Activated CD4-positive, alpha-beta T cell treated with anti-CD3 and anti-CD28 coated beads, Interleukin-2, Interleukin-4, amounts not matched to agents 100 ng/mL and 50 ng/mL, durations not matched to agents 16 hours and 8 hours (primary cell): ENCODE results near the gene ZNF195.
"Not testable (repeated sequence)": the region's sequence is repeated elsewhere in the genome, so short reads cannot be mapped to it uniquely, and the experiment has no call there.

Source experiments
- DNase-seq: peaks from one replicate; pipeline ENCODE4 v3.0.0-alpha.2; 2020; ENCODE audit warnings: low spot score

Gene ZNF195

DNA sequence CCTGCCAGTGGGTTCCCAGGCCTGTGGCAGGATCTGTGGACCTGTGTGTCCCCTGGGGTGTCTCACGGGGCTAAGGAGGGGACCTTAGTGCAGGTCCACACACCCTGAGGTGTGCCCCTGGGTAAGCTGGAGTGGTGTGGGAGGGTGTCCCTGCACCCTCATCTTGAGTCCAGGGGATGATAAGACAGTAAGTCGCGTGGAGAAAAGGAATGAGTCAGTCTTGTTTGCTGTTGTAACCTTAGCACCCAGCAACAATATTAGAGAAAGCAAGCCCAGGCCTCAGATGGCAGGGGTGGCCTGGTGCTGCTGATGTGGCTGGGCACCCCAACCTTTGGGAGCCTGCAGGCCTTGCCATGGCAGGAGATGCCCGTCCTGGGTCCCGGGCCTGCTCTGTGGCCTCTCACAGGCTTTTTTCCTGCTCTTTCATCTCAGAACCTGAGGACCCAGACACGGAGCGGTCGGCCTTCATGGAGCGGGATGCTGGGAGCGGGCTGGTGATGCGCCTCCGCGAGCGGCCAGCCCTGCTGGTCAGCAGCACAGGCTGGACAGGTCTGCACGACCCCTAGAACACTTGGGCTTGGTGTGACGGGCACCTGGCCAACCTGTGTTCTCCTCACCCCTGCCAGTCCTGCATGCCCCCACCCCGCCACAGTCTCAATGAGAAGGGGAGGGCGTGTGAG, 23.4 kb upstream of the ZNF195 start:
- not testable (repeated sequence) for DNase-seq

DNA sequence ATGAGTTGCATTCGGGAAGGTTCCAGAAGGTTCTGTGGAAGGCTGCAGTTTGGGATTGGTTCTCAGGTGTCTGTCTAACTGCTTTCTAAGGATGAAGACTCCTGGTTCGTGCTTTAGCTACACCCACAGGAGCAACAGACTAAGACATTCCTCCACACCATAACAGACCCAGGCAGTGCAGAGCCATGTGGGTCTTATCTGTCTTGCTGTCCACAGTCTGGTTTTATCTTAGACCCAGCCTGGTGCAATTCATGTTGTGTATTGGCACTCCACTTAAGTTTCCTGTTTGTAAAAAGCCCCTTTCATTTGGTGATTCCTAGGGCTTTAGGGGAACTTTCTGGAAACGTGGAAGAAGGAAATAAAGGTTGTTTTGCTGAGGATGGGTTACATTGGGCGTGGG, 22.1 kb upstream of the ZNF195 start:
- not testable (repeated sequence) for DNase-seq

DNA sequence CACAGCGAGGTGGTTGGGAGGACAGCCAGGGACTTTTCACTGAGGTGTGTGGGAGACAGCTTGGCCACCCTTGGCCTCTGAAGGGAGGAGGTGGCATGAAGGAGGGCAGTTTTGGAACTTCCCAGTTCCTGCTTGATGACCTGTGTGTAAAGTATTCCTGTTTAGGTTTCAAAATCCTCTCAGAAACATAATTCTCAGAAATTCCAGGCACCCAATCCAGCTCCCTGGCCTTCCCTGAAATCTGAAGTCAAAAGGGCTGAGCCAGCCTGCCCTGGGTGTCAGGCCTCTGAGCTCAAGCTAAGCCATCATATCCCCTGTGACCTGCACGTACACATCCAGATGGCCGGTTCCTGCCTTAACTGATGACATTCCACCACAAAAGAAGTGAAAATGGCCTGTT, 19.6 kb upstream of the ZNF195 start:
- not testable (repeated sequence) for DNase-seq

- not testable (repeated sequence) for DNase-seq
Observed at GRCh38 chr11:3398106-3398505, 19.2 kb upstream of the ZNF195 start.

DNA sequence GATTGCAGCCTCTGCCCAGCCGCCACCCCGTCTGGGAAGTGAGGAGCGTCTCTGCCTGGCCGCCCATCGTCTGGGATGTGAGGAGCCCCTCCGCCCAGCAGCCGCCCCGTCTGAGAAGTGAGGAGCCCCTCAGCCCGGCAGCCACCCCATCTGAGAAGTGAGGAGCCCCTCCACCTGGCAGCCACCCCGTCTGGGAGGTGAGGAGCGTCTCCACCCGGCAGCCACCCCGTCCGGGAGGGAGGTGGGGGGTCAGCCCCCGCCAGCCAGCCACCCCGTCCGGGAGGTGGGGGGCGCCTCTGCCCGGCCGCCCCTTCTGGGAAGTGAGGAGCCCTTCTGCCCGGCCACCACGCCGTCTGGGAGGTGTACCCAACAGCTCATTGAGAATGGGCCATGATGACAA, 18.3 kb upstream of the ZNF195 start:
- DNase-seq: not testable (repeated sequence)

GRCh38 chr11:3395468-3395867, 16.5 kb upstream of the ZNF195 start:
- not testable (repeated sequence) for DNase-seq

DNA sequence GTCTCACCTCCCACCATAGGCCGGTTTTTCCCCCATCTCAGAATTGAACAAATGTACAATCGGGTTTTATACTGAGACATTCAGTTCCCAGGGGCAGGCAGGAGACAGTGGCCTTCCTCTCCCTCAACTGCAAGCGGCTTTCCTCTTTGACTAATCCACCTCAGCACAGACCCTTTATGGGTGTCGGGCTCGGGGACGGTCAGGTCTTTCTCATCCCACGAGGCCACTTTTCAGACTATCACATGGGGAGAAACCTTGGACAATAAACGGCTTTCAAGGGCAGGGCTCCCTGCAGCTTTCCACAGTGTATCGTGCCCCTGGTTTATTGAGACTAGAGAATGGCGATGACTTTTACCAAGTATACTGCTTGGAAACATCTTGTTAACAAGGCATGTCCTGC, 16.0 kb upstream of the ZNF195 start:
- DNase-seq: not testable (repeated sequence)

- not testable (repeated sequence) for DNase-seq
Observed at GRCh38 chr11:3393450-3393849, 14.5 kb upstream of the ZNF195 start.

DNA sequence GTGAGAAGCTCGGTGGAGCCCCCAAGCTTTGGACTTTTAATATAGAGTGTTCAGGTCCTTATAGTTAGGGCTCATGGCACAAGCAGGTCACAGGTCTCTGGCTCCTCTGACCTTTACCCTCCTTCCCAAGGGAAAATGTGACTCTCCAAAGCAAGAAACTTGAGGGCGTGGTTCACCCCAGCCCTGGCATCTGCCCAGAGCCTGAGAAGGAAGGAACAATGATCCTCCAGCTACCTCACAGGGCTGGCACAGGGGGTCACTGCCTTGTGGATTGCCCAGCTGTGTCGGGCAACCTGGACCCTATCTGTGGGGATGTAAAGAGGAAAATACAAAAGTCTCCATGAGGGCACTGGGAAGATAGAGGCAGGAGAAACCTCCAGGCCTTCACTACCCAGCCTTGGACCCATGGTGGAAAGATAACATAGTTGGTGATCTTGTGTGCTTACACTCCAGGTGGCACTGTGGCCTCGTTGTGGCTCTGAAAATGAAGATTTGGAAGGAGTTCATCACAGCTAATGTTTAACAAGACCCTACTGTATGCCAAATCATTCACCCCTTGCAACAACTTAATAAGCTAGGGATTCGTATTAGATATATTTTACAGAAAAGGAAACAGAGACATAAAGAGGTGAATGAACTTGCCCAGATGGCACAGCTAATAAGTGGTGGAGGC, 3.8 kb upstream of the ZNF195 start:
- no peak for DNase-seq

- DNase-seq: no peak
Observed at GRCh38 chr11:3381794-3382193, 2.8 kb upstream of the ZNF195 start.

- no peak for DNase-seq
Observed at GRCh38 chr11:3380706-3381545, 2.0 kb upstream of the ZNF195 start.

DNA sequence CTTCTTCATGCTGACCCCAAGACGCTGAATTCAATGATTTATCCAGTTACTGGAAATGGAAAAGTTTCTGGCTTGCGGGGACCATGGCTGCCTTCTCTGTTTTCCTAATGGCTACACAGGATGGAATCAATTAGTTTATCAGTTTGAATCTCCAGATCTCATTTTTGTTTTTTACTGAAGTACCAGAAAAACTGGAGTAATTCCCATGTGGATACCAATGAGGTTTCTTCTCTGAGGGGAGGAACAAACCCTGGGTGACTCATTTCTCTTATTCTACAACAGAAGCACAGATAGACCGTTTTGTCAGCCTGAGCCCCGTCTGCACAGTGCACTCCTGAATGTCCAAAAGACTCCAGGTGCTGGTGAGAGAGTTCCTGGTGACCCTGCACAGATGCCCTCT, 3.4 kb downstream of the ZNF195 start:
- DNase-seq: no peak

DNA sequence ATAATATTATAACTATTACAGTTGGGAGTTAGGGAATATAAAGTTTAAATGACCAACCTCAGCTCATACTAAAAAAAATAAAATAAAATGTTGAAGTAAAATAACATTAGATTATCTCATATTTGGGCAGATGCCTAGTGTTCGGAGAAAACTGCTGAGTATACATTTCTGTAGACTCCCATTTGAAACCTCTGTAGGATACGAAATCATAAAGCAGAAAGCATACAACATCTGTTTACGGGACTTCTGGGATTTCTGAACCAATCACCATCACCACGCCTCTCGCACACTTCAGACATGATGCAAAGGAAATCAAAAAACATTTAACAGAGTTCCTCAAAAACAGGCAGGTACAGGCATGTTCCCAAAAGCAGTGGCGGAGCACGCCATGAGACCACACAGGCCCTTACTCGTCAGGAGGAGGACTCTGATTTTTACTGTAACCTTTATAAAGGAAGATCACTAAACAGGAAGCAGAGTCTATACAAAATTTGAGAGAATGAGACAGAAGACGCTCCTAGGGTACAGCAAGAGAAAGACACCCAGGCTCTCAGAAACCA, 8.6 kb downstream of the ZNF195 start:
- DNase-seq: no peak

GRCh38 chr11:3369366-3369765, 9.6 kb downstream of the ZNF195 start:
- no peak for DNase-seq

DNA sequence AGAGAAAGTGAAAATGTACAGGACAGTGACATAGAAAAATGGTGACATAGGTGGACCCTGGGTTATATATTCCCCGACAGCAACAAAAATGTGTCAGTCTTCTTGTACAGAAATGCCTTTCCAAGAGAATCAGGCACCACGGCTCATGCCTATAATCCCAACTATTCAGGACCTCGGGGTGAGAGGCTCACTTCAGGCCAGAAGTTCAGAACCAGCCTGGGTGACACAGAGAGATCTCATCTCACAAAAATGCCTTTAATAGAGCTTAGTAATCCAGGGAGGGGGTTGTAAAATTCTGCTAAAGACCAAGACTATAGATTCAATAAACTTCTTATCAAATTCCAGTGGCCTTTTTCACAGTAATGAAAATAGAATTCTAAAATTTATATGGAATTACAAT, 10.7 kb downstream of the ZNF195 start:
- DNase-seq: no peak

DNA sequence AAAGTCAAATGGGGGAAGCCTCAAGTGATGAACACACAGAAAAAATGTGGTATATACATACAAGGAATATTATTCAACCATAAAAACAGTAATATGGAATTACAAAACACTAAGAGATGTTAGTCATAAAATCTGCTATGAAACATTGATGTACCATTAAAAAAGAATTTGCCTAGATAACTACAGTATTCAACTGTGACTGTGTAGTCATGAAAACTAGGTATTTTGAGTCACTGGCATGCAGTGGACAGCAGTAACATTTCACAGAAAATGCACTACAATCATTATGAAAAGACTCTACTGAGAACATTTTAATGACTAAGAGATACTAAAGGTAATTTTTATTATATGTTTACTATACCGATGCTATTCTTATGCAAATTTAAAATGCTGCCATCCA, 11.7 kb downstream of the ZNF195 start:
- no peak for DNase-seq

DNA sequence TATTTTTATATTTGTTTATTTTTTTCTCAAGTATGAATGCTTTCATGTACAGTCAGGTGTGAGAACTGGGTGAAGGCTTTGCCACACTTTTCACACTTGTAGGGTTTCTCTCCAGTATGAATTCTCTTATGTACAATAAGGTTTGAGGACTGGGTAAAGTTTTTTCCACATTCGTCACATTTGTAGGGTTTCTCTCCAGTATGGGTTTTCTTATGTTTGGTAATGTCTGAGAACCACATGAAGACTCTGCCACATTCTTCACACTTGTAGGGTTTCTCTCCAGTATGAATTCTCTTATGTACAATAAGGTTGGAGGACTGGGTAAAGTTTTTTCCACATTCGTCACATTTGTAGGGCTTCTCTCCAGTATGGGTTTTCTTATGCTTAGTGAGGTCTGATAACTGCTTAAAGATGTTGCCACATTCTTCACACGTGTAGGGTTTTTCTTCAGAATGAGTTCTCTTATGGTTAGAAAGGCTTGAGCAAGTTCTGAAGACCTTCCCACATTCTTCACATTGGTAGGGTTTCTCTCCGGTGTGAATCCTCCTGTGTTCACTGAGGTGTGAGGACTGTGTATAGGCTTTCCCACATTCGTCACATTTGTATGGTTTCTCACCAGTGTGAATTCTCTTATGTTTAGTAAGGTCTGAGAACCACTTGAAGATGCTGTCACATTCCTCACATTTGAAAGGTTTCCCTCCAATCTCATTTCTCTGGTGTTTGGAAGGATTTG, 19.7 kb downstream of the ZNF195 start:
- no peak for DNase-seq

- DNase-seq: no peak
Observed at GRCh38 chr11:3357994-3358676, 20.8 kb downstream of the ZNF195 start.

DNA sequence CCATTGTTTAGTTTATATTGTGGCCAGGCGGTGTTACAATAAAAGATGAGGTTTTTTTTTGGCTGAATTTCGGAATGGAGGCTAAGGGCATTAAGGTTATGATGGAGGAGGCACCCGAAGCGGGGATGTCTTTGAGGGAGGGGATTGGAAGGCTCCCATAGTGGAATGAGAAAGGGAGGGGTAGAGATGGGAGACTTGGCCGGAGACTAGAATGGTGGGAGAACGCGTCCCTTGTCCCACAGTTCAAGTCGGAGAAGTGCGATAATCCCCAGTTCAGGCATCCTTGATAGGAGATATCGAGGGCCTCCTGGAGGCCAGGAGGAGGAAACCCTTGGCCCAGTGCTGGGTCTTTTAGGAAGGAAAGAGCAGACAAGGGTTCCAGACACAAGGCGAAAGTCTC, 21.6 kb downstream of the ZNF195 start:
- DNase-seq: no peak

GRCh38 chr11:3356858-3357257, 22.1 kb downstream of the ZNF195 start:
- no peak for DNase-seq

DNA sequence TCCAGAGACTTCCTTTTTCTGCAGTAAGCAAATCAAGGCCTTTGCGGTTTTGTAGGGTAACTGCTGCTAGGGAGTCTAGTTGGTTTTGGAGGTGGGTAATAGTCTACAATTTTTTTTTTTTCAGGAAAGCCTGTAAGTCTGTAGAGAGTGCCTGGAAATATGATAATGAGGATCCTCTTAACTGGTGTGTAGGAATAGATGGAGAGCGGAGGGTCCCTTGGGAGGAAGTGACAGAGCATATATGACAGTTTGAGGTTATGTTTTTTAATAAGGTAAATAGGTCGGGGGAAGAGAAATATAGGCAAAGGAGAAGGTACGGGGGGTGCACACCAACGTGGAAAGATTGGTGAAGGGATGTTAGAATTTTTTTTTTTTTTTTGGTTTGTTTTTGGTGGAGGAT, 25.9 kb downstream of the ZNF195 start:
- DNase-seq: no peak
